Calu3 (cell line): ENCODE results near the gene TPK1. TPM values are rescaled to one million over a fixed set of nuclear protein-coding genes. Genes with fewer than 3 reads are reported as not detected.

Source experiments
- BruUV-seq: library from RNA; stranded (reverse); fragments of 400-500 nt; replicated peaks from 2 replicates; lab custom pipeline; 2021; lab: Mats Ljungman, UMichigan
- CTCF ChIA-PET: fragments of 300-600 bp; sonication (Branson Sonifier 250); formaldehyde crosslinking; loops from one replicate; lab custom pipeline; 2022; ENCODE audit warnings: antibody characterized with exemption; lab: Charles Lee
- DNase-seq: peaks from one replicate; pipeline ENCODE4 v3.0.0; 2022
- H3K27ac Mint-ChIP-seq: one replicate; pipeline ENCODE4 v1.8.0; 2022; ENCODE audit warnings: mixed read lengths; ENCODE audit not compliant: unreplicated experiment
- H3K27me3 Mint-ChIP-seq: one replicate; pipeline ENCODE4 v1.8.0; 2022; ENCODE audit warnings: mixed read lengths; ENCODE audit not compliant: unreplicated experiment
- H3K36me3 Mint-ChIP-seq: one replicate; pipeline ENCODE4 v1.8.0; 2022; ENCODE audit warnings: mild to moderate bottlenecking, moderate library complexity, mixed read lengths; ENCODE audit not compliant: insufficient read depth, unreplicated experiment
- H3K4me1 Mint-ChIP-seq: one replicate; pipeline ENCODE4 v1.8.0; 2022; ENCODE audit warnings: mild to moderate bottlenecking, low read depth, mixed read lengths; ENCODE audit not compliant: unreplicated experiment
- H3K4me3 Mint-ChIP-seq: one replicate; pipeline ENCODE4 v1.8.0; 2022; ENCODE audit warnings: mild to moderate bottlenecking, low read depth, moderate library complexity, mixed read lengths; ENCODE audit not compliant: unreplicated experiment
- H3K9me3 Mint-ChIP-seq: one replicate; pipeline ENCODE4 v1.8.0; 2022; ENCODE audit warnings: low read depth, mixed read lengths; ENCODE audit not compliant: unreplicated experiment
- intact Hi-C: fragments of 100-400 bp; cut with micrococcal nuclease; formaldehyde crosslinking; loops from one replicate; pipeline ENCODE4 v1.10.0; 2022; ENCODE audit not compliant: unreplicated experiment
- total RNA-seq: library from RNA; stranded (reverse); gene quantifications from 2 replicates; pipeline ENCODE4 v1.2.3, GENCODE V29; 2022
- TF ChIP-seq, protein P1 (sequence below): fragments of 200-600 bp; IDR thresholded peaks from one replicate; pipeline ENCODE4 v1.8.0; 2022; ENCODE audit warnings: antibody characterized with exemption; ENCODE audit not compliant: unreplicated experiment

Gene TPK1
- total RNA-seq, 1 experiment from 2014 or later: 13.2 TPM

DNA sequence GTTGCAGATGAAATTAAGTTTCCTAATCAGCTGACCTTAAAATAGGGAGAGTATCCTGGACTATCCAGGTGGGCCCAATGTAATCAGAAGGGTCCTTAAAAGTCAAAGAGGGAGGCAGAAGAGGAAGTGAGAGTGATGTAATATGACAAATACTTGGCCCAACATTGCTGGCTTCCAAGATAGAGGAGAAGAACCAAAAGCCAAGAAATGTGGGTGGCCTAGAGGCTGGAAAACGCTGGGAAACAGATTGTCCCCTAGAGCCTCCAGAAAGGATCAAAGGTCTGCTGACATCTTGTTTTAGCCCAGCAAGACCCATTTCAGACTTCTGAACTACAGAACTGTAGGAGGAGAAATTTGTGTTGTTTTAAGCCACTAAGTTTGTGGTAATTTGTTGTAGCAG, 352.7 kb downstream of the TPK1 start:
- Mint-ChIP-seq H3K4me3 (no peak overlapping the region), H3K9me3 (no peaks in the 10 kb centered on the region), H3K4me1 (no peaks in the 10 kb centered on the region), H3K27me3 (no peaks in the 10 kb centered on the region), H3K27ac (no peak overlapping the region), H3K36me3 (no peaks in the 10 kb centered on the region)
- DNase-seq: no peak
- intact Hi-C loops: no loop called here
- TF ChIP-seq, protein P1, sequence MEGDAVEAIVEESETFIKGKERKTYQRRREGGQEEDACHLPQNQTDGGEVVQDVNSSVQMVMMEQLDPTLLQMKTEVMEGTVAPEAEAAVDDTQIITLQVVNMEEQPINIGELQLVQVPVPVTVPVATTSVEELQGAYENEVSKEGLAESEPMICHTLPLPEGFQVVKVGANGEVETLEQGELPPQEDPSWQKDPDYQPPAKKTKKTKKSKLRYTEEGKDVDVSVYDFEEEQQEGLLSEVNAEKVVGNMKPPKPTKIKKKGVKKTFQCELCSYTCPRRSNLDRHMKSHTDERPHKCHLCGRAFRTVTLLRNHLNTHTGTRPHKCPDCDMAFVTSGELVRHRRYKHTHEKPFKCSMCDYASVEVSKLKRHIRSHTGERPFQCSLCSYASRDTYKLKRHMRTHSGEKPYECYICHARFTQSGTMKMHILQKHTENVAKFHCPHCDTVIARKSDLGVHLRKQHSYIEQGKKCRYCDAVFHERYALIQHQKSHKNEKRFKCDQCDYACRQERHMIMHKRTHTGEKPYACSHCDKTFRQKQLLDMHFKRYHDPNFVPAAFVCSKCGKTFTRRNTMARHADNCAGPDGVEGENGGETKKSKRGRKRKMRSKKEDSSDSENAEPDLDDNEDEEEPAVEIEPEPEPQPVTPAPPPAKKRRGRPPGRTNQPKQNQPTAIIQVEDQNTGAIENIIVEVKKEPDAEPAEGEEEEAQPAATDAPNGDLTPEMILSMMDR: no peak
- CTCF ChIA-PET: no interaction called here
- no TSS peak for BruUV-seq

DNA sequence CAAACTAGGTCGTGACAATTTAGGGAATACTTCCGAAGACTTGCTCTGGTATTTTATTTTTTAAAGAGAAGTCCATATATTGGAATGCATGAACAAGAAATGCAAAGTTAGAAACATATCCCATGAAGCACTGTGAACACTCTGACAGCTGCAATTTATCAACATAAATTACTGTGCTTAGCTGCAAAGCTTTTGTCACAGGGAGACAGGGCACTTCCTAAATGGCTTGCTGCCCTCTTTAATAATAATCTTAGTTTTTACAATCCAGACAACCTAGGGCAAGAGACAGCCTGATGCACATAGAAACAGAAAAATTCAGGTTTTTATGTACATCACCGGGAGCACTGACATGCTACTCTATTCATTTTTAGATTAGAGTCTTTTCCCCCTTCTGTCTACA, 354.0 kb downstream of the TPK1 start:
- intact Hi-C loops: no loop called here
- Mint-ChIP-seq H3K36me3 (no peaks in the 10 kb centered on the region), H3K27ac (no peak overlapping the region), H3K4me3 (no peak overlapping the region), H3K9me3 (no peaks in the 10 kb centered on the region), H3K4me1 (no peaks in the 10 kb centered on the region), H3K27me3 (no peaks in the 10 kb centered on the region)
- CTCF ChIA-PET: no interaction called here
- DNase-seq: no peak
- BruUV-seq: no TSS peak
- TF ChIP-seq, protein P1: no peak

DNA sequence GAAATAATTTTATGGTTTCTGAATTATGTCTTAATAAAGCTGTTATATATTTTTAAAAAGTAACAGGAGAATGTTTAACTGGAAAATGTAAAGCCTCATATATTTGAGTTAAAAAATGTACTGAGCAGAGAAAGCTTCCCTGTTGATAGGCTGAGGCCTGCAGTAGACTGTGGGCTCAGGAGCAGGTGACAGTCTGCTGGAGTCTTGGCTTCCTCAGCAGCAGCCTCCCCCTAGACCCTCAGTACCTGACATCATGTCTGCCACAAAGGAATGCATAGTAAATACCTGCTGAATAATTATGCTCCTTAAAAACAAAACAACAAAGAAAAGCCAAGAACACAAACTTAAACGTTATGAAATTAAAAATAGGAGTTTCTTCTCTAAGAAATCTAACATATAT, 358.5 kb downstream of the TPK1 start:
- Mint-ChIP-seq H3K27me3 (no peaks in the 10 kb centered on the region), H3K9me3 (no peaks in the 10 kb centered on the region), H3K36me3 (no peaks in the 10 kb centered on the region), H3K27ac (no peak overlapping the region), H3K4me1 (peaks cover 10% of the 10 kb centered on the region), H3K4me3 (no peak overlapping the region)
- BruUV-seq: no TSS peak
- CTCF ChIA-PET: no interaction called here
- TF ChIP-seq, protein P1: no peak
- no peak for DNase-seq
- intact Hi-C loops: no loop called here

DNA sequence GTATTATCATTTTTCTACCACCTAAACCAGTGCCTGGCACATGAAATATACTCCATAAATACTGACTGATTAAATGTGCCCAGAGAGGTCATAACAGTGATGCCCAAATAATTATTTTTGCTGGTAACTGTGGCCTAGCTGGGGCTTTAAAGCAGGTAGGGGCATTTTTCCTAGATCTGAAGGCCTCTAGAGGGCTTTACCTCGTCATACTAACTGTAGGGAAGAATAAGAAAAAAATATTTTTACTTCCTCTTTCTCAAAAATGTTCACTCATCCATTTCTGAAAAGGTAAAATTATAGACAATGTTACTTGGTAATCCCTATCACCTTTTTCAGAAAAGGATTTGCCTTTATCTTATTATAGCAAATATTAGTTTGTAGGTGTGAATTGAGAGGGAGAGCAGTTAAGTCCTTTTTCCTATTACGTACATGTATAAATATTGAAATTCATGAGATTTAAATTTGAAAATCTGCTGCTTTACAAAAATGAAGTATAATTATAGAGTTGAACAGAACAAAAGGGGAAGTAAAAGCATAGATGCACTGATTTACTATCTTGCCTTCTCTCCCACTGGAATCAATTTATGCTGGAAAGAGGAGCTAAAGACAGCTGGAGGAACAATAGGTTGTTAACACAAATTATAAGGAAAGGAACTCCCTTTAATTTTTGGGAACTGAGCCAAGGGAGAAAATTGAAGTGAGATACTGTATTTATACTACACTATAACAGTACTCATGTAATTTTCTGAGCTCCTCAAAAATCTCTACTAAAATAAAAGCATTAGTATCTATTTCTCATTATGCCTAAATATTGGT, 360.8 kb downstream of the TPK1 start:
- Mint-ChIP-seq H3K9me3 (no peaks in the 10 kb centered on the region), H3K4me3 (no peak overlapping the region), H3K4me1 (peaks cover 10% of the 10 kb centered on the region), H3K36me3 (no peaks in the 10 kb centered on the region), H3K27ac (no peak overlapping the region), H3K27me3 (no peaks in the 10 kb centered on the region)
- intact Hi-C loops: no loop called here
- no peak for DNase-seq
- CTCF ChIA-PET: no interaction called here
- no TSS peak for BruUV-seq
- TF ChIP-seq, protein P1: no peak
